HL-60/S4 treated with retinoic acid at 250 ng/mL for 4 days and 3 days (cell line): ENCODE measurements around the gene AKAP6.

ENCODE experiments used
- in situ Hi-C: fragments of 300-500 bp; cut with MboI; formaldehyde crosslinking; loops from 2 replicates; pipeline ENCODE4 v1.7.0; 2022; ENCODE audit warnings: low sequenced_read_pairs

The AKAP6 gene

GRCh38 chr14:32645551-32645950 lies 316.5 kb downstream of the AKAP6 start:
- in situ Hi-C loops, result no loop called here

- in situ Hi-C loops, result no loop called here
These were observed 319.3 kb downstream of the AKAP6 start for GRCh38 chr14:32648434-32648833.

GRCh38 chr14:32650030-32650429 lies 320.9 kb downstream of the AKAP6 start:
- in situ Hi-C loops, result no loop called here

GRCh38 chr14:32650665-32651064 lies 321.6 kb downstream of the AKAP6 start:
- in situ Hi-C loops, result no loop called here

- in situ Hi-C loops, result no loop called here
These were observed 325.0 kb downstream of the AKAP6 start for GRCh38 chr14:32654106-32654505.

GRCh38 chr14:32656601-32657000 lies 327.5 kb downstream of the AKAP6 start:
- in situ Hi-C loops, result no loop called here

GRCh38 chr14:32657081-32657480 lies 328.0 kb downstream of the AKAP6 start:
- in situ Hi-C loops, result no loop called here

- in situ Hi-C loops, result no loop called here
These were observed 332.1 kb downstream of the AKAP6 start for GRCh38 chr14:32661216-32661615.

GRCh38 chr14:32662211-32662610 lies 333.1 kb downstream of the AKAP6 start:
- in situ Hi-C loops, result no loop called here

- in situ Hi-C loops, result no loop called here
These were observed 337.2 kb downstream of the AKAP6 start for GRCh38 chr14:32666308-32666707.

- in situ Hi-C loops, result no loop called here
These were observed 338.2 kb downstream of the AKAP6 start for GRCh38 chr14:32667287-32667686.

GRCh38 chr14:32667791-32668190 lies 338.7 kb downstream of the AKAP6 start:
- in situ Hi-C loops, result no loop called here

- in situ Hi-C loops, result no loop called here
These were observed 340.3 kb downstream of the AKAP6 start for GRCh38 chr14:32669391-32669790.

- in situ Hi-C loops, result no loop called here
These were observed 346.3 kb downstream of the AKAP6 start for GRCh38 chr14:32675433-32675832.

GRCh38 chr14:32677129-32677780 lies 348.2 kb downstream of the AKAP6 start:
- in situ Hi-C loops, result no loop called here

- in situ Hi-C loops, result no loop called here
These were observed 349.0 kb downstream of the AKAP6 start for GRCh38 chr14:32678088-32678487.

- in situ Hi-C loops, result no loop called here
These were observed 351.0 kb downstream of the AKAP6 start for GRCh38 chr14:32679927-32680612.

- in situ Hi-C loops, result no loop called here
These were observed 352.5 kb downstream of the AKAP6 start for GRCh38 chr14:32681598-32681997.

GRCh38 chr14:32682214-32682613 lies 353.1 kb downstream of the AKAP6 start:
- in situ Hi-C loops, result no loop called here

GRCh38 chr14:32683679-32684078 lies 354.6 kb downstream of the AKAP6 start:
- in situ Hi-C loops, result no loop called here

- in situ Hi-C loops, result no loop called here
These were observed 359.8 kb downstream of the AKAP6 start for GRCh38 chr14:32688941-32689340.

- in situ Hi-C loops, result no loop called here
These were observed 363.3 kb downstream of the AKAP6 start for GRCh38 chr14:32692441-32692840.

GRCh38 chr14:32693114-32693513 lies 364.0 kb downstream of the AKAP6 start:
- in situ Hi-C loops, result no loop called here
